Effector CD4-positive, alpha-beta T cell (primary cell): Measurements from ENCODE around the gene MYL7. TPM values are rescaled to one million over a fixed set of nuclear protein-coding genes. Genes with fewer than 3 reads are reported as not detected.
"Not testable (repeated sequence)": the region's sequence is repeated elsewhere in the genome, so short reads cannot be mapped to it uniquely, and the experiment has no call there.

Experiments
- DNase-seq: peaks from one replicate; pipeline ENCODE4 v3.0.0-alpha.2; 2020
- total RNA-seq: gene quantifications from one replicate; lab custom pipeline; 2026; lab: John Stamatoyannopoulos, UW

The MYL7 gene, protein sequence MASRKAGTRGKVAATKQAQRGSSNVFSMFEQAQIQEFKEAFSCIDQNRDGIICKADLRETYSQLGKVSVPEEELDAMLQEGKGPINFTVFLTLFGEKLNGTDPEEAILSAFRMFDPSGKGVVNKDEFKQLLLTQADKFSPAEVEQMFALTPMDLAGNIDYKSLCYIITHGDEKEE
- total RNA-seq = not detected

- no peak for DNase-seq
Measured at GRCh38 chr7:44141221-44141850, at the start of gene MYL7. TSS of gene MYL7 (minus strand) at chr7:44141332. CDS start at chr7:44141305, 27 bp downstream.

GRCh38 chr7:44189993-44190872 lies 49.1 kb upstream of the MYL7 start:
- no peak for DNase-seq

GRCh38 chr7:44189286-44189992 lies 48.3 kb upstream of the MYL7 start, which contains the start of gene GCK:
TSS of gene GCK (minus strand) at chr7:44189439. CDS start at chr7:44188953, 486 bp downstream.
- DNase-seq = no peak

DNA sequence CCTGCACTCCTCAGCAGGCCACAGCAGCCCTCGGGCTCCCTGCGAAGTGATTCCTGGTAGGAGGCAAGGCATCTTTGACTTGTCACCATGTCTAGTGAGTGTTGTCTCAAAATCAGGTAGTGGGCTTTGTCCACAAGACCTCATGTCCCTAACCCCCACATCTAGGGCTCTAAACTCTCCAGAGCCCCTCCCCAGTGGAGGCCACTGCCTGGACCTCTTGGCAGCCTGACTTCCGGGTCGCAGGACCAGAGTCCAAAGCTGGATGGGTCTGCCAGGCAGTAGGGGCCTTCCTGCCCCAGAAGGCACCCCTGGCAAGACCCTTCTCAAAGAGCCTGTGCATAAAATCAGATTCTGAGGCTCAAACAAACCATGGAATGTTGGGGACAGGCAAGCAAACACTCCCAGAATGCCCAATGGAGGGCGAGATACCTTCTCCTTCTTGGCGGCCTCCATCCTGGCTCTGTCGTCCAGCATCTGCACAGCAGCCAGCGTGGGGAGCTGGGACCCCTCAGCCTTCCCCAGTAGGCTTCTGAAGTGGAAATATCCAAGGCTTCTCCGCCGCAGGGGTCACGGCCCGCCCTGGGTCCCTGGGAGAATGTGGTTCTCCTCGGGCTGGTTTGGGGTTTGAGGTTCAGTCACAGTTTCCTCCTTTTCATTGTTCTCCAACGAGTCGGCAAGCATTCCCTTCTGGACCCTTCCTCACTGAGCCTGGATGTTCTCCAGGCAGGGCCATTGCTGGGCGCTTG lies 47.5 kb upstream of the MYL7 start:
- DNase-seq = no peak

GRCh38 chr7:44187636-44188416 lies 46.7 kb upstream of the MYL7 start:
- no peak for DNase-seq

DNA sequence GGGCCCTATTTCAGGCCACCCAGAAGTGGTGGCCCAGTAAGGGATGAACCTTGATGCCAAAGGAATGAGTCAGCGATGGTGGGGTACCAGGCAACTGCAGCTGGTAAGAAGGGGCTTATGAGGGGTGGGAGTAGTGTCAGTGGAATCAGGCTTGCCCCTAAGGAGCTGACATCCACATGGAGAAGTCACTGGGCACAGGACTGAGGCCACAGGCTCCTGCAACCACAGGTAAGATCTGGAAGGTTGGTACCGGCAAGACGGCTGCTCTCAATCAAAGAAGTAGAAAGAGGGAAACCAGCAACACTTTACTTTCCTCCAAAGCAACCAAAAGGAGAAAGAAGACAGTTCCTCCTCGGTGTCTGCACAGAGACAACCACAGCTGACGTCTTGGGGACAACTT lies 45.6 kb upstream of the MYL7 start:
- no peak for DNase-seq

DNA sequence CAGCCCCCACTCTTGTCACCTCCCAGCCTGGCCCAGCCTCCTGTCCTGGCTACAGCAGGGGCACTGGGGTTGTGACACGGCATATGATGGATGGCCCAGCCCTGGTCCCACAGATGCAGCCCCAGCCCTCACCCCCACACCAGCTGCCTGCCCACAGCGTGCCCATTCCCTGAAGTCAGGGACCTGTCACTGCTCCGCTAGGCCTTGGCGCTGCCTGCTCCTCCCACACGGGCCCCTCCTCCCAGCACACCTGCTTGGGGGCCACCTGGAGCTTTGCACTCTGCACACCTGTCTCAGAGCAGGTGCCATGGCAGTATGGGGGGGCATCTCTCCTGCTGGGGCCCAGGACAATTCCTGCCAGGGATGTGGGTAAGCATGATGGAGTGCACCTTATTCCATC lies 44.6 kb upstream of the MYL7 start:
- no peak for DNase-seq

DNA sequence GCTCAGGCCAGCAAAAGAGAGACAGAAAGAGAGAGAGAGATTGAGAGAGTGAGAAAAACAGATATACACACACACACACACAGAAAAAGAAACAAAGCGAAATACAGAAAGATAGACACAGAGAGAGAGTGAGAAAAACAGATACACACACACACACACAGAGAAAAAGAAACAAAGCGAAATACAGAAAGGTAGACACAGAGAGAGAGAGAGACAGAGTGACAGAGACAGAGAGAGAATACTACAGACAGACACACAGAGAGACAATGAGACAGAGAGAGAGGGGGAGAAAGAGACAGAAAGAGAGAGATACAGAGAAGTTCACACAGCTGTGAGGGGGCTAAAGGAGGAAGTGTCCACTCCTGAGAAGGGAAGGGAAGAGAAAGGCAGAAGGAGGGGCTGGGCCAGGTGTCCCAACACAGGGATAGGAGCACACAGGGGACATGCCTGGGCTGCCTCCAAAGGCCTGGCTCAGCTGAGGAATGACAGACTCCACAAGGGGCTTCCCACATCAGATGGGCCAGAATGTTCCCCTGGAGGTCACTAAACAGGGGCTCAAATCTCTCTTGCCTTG lies 43.8 kb upstream of the MYL7 start:
- no peak for DNase-seq

DNA sequence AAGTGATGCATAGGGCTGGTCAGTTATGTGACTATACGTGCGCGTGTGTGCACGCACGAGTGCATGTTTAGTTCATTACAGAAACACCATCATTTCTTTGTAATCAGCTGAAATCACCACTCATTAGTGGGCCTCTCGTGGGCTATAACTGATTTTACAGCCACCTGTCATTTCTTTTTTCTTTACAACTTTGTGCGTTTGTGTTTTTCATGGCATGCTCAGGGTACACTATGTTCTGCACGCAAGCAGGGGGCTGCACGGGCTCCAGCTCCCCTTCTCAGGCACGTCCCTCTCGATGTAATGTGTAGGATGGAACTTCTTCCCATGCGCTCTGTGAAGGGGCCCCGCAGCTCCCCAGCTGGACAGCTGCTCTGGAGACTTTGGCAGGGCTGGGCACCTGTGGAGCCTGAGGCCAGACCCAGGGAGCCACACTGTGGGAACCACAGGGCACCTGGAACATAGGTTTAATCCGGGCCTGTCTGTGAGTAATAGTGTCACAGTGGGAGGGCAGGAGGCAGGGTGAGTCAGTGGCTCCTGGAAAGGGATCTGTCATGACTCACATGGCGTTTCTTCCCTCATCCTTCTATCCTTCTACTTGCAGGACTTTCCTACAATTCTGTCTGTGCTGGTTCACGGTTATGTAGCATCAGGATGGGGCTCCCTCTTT lies 43.2 kb upstream of the MYL7 start:
- DNase-seq = no peak

DNA sequence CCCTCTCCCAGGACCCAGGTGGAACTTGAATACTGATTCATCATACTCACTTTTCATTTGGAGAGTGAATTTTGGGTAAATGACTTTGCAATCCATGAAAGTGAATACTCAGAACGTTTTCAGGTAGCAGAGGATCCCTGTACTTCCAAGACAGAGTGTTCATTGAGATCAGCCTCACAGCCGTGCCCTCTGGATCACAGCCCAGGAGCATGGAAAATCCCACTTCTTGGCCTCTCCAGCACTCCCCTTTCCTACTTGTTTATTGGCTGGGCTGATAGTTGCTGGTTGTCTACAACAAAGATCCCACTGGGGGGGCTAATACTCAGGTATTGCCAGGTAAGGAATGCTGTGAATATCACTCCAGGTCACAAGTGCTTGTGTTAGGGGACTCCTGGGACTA lies 42.3 kb upstream of the MYL7 start:
- DNase-seq = no peak

DNA sequence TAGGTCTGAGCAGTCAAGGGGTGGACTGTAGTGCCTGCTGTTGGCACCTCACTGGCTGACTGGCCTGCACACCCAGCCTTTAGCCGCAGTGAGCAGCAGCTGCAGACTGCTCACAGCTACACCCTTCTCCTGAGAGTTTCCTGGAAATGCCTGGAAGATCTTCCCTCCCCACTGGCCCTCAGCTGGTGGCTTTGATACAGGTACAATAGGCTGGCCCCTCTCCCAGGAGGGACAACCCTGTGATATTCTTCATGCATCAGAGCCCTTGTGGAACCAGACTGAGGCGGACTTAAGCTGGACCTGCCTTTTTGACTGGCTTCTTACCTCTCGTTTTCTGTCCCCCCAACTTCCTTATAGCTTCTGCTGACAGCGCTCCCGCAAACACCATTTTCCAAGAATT lies 41.7 kb upstream of the MYL7 start:
- DNase-seq = no peak

DNA sequence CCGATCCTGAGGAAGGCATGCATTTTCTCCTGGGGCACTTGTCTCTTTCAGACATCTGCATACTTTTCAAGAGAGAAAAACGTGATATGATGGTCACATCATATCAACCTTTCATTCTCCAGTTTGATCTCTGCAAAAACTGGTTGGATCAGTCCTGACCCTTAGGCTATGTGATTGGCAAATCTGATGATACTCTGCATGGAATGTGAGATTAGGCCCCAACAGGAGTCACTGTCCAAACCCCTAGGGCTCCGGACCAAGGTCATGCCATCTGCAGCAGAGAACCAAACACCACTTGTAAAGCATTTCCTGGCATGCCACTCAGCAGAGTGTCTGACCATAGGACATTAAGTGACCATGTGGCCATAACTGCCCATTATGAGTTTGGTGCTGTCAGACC lies 39.5 kb upstream of the MYL7 start:
- no peak for DNase-seq

GRCh38 chr7:44177570-44178131 lies 36.5 kb upstream of the MYL7 start:
- no peak for DNase-seq

DNA sequence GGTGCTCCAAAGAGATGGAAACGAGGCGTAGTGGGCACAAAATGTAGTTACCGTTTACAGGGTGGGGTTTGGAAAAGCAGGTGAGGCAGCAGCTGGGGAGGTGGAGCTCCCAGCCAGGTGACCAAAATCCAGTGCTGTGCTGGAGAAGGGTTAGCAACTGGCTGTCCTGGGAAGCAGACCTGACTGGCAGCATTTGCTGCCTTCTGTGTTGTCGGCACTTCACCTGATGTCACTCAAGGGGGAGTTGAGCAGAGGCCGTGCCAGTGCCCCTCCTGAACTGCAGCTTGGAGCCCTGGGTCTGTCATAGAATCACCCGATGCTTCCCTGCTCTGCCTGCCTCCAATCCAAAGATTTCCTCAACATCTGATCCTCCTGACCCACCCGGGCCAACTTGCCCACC lies 35.4 kb upstream of the MYL7 start:
- DNase-seq = no peak

GRCh38 chr7:44175730-44176129 lies 34.6 kb upstream of the MYL7 start:
- DNase-seq = no peak

DNA sequence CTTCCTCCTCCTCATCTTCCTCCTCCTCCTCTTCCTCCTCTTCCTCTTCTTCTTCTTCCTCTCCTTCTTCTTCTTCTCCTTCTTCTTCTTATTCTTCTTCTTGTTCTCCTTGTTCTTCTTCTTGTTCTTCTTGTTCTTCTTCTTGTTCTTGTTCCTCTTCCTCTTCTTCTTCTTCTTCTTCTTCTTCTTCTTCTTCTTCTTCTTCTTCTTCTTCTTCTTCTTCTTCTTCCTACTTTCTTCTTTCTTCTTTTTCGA lies 33.5 kb upstream of the MYL7 start:
- DNase-seq = not testable (repeated sequence)

- no peak for DNase-seq
Measured at GRCh38 chr7:44173911-44174693, 33.0 kb upstream of the MYL7 start.

- no peak for DNase-seq
Measured at GRCh38 chr7:44172803-44173424, 31.8 kb upstream of the MYL7 start.

DNA sequence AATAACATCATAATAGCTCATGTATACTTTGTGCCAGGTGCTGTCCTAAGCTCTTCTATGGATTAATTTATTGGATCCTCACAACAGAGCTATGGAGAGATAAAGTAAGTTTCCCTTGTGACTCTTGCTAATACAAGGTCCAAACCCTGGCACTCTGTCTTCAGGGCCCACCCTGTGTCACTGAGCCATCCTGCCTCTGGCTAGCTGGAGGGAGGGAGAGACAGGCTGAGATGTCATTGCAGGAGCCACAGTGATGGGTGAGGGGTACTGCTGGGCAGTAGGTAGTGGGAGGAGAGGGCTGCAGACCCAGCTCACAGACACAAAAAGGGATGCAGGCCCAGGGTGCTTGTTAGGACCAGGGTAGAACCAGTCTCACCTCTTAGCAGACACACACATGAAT lies 31.2 kb upstream of the MYL7 start:
- no peak for DNase-seq
